Liver (tissue), 3 donors: ENCODE results near the gene PTPN4.

Source experiments
- NR2F2 ChIP-seq: IDR thresholded peaks from 2 replicates; pipeline ENCODE4 v1.6.1; 2016; ENCODE audit warnings: antibody characterized with exemption
- TF ChIP-seq, protein P1 (sequence below): fragments of 150-350 bp; IDR thresholded peaks from 2 replicates; pipeline ENCODE4 v1.5.1; 2017; ENCODE audit warnings: improper control_type of control experiment, low read depth, low read length; ENCODE audit not compliant: missing input control
- donor health status: healthy.
- donor health status: healthy.

DNA sequence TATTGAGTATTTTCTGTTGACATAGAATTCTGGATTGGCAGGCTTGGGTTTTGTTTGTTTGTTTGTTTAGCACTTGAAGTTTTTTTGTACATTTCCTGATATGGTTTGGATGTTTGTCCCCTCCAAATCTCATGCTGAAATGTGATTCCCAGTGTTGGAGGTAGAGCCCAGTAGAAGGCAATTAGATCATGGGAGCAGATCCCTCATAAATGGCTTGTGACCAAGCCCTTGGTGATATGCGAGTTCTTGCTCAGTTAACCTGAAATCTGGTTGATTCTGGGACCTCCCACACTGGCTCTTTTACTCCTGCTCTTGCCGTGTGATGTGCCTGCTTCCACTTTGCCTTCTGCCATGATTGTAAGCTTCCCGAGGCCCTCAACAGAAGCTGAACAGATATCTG is 98.0 kb downstream of the PTPN4 start:
- TF ChIP-seq, protein P1, sequence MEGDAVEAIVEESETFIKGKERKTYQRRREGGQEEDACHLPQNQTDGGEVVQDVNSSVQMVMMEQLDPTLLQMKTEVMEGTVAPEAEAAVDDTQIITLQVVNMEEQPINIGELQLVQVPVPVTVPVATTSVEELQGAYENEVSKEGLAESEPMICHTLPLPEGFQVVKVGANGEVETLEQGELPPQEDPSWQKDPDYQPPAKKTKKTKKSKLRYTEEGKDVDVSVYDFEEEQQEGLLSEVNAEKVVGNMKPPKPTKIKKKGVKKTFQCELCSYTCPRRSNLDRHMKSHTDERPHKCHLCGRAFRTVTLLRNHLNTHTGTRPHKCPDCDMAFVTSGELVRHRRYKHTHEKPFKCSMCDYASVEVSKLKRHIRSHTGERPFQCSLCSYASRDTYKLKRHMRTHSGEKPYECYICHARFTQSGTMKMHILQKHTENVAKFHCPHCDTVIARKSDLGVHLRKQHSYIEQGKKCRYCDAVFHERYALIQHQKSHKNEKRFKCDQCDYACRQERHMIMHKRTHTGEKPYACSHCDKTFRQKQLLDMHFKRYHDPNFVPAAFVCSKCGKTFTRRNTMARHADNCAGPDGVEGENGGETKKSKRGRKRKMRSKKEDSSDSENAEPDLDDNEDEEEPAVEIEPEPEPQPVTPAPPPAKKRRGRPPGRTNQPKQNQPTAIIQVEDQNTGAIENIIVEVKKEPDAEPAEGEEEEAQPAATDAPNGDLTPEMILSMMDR, result no peak
- TF ChIP-seq NR2F2, result no peak
